ENCODE results near the gene FUT8.
"Not testable (repeated sequence)": the region's sequence is repeated elsewhere in the genome, so short reads cannot be mapped to it uniquely, and the experiment has no call there.

The FUT8 gene

DNA sequence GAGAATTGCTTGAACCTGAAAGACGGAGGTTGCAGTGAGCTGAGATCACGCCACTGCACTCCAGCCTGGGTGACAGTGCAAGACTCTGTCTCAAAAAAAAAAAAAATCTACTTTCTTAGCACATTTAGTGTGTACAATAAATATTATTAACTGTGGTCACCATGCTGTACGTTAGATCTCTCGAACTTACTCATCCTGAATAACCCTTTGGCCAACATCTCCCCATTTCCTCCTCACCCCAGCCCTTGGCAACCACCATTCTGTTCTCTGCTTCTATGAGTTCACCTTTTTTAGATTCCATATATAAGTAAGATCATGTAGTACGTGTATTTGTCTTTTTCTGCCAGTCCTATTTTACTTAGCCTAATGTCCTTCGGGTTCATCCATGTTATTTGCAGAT is 13.4 kb downstream of the FUT8 start:
- H3K9me3 Mint-ChIP-seq = no peaks in the 10 kb centered on the region
- H3K4me1 Mint-ChIP-seq (ENCODE audit: low read depth) = peaks cover 28% of the 10 kb centered on the region
- H3K36me3 Mint-ChIP-seq (ENCODE audit: low read depth) = peaks cover 44% of the 10 kb centered on the region
- no peak overlapping the region for H3K4me3 Mint-ChIP-seq
- H3K27me3 Mint-ChIP-seq (ENCODE audit: low read depth) = no peaks in the 10 kb centered on the region
- no peak for DNase-seq (ENCODE audit: low spot score)
- no peak overlapping the region for H3K27ac Mint-ChIP-seq

DNA sequence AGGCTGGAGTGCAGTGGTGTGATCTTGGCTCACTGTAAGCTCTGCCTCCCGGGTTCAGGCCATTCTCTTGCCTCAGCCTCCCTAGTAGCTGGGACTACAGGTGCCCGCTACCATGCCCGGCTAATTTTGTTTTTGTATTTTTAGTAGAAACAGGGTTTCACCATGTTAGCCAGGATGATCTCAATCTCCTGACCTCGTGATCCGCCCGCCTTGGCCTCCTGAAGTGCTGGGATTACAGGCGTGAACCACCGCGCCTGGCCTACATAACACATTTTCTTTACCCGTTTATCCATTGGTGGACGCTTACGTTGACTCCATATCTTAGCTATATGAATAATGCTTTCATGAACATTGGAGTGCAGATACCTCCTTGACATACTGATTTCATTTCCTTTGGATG is 14.4 kb downstream of the FUT8 start:
- H3K4me3 Mint-ChIP-seq; H3K9me3 Mint-ChIP-seq; H3K27ac Mint-ChIP-seq; H3K27me3 Mint-ChIP-seq (ENCODE audit: low read depth); DNase-seq (ENCODE audit: low spot score): not testable (repeated sequence)
- H3K4me1 Mint-ChIP-seq (ENCODE audit: low read depth) = peaks cover 26% of the 10 kb centered on the region
- peaks cover 40% of the 10 kb centered on the region for H3K36me3 Mint-ChIP-seq (ENCODE audit: low read depth)

DNA sequence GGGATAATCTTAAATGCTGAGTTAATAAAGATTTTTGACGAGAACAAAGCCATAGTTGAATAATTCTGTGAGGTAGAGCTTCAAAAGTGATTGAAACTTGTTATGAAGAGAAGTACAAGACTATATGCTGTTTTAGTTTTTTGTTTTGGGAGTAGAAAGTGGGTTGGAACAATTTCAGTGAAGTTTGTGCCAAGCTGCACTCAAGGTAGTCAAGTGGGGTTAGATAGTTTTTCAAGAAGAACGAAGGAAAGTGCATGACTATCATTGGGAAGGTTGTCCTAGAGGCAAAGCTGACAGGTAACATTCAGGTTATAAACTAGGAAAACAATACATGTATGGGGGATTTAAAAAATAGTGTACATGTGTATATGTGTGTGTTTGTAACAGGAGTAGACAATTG is 16.2 kb downstream of the FUT8 start:
- Mint-ChIP-seq H3K4me1 (ENCODE audit: low read depth) (peaks cover 35% of the 10 kb centered on the region), H3K9me3 (no peaks in the 10 kb centered on the region), H3K27ac (no peak overlapping the region), H3K27me3 (ENCODE audit: low read depth) (no peaks in the 10 kb centered on the region), H3K36me3 (ENCODE audit: low read depth) (peaks cover 42% of the 10 kb centered on the region), H3K4me3 (no peak overlapping the region)
- no peak for DNase-seq (ENCODE audit: low spot score)

GRCh38 chr14:65429757-65430156 is 17.2 kb downstream of the FUT8 start:
- no peak for DNase-seq (ENCODE audit: low spot score)
- Mint-ChIP-seq H3K4me3 (no peak overlapping the region), H3K4me1 (ENCODE audit: low read depth) (peaks cover 39% of the 10 kb centered on the region), H3K27ac (no peak overlapping the region), H3K27me3 (ENCODE audit: low read depth) (no peaks in the 10 kb centered on the region), H3K36me3 (ENCODE audit: low read depth) (peaks cover 41% of the 10 kb centered on the region), H3K9me3 (peaks cover 3% of the 10 kb centered on the region)

DNA sequence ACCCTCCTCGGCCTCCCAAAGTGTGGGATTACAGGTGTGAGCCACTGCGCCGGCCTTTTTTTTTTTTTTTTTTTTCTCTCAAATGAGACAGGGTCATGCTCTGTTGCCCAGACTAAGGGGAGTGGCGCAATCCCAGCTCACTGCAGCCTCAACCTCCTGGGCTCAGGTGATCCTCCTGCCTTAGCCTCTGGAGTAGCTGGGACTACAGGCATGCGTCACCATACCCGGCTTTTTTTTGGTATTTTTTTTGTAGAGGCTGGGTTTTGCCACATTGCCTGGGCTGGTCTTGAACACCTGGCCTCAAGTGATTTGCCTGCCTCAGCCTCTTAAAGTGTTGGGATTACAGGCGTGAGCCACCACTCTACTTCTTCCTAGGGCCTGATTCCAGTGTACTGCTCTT is 18.7 kb downstream of the FUT8 start:
- H3K36me3 Mint-ChIP-seq (ENCODE audit: low read depth) = peaks cover 50% of the 10 kb centered on the region
- DNase-seq (ENCODE audit: low spot score) = no peak
- peak overlapping the region; percentile 39 for H3K27ac Mint-ChIP-seq
- no peak overlapping the region for H3K4me3 Mint-ChIP-seq
- no peaks in the 10 kb centered on the region for H3K27me3 Mint-ChIP-seq (ENCODE audit: low read depth)
- peaks cover 36% of the 10 kb centered on the region for H3K4me1 Mint-ChIP-seq (ENCODE audit: low read depth)
- peaks cover 11% of the 10 kb centered on the region for H3K9me3 Mint-ChIP-seq

- H3K27me3 Mint-ChIP-seq (ENCODE audit: low read depth) = no peaks in the 10 kb centered on the region
- peaks cover 33% of the 10 kb centered on the region for H3K4me1 Mint-ChIP-seq (ENCODE audit: low read depth)
- H3K36me3 Mint-ChIP-seq (ENCODE audit: low read depth) = peaks cover 47% of the 10 kb centered on the region
- peaks cover 11% of the 10 kb centered on the region for H3K9me3 Mint-ChIP-seq
- H3K27ac Mint-ChIP-seq = no peak overlapping the region
- DNase-seq (ENCODE audit: low spot score) = no peak
- H3K4me3 Mint-ChIP-seq = no peak overlapping the region
These were observed 19.4 kb downstream of the FUT8 start for GRCh38 chr14:65431951-65432350.

DNA sequence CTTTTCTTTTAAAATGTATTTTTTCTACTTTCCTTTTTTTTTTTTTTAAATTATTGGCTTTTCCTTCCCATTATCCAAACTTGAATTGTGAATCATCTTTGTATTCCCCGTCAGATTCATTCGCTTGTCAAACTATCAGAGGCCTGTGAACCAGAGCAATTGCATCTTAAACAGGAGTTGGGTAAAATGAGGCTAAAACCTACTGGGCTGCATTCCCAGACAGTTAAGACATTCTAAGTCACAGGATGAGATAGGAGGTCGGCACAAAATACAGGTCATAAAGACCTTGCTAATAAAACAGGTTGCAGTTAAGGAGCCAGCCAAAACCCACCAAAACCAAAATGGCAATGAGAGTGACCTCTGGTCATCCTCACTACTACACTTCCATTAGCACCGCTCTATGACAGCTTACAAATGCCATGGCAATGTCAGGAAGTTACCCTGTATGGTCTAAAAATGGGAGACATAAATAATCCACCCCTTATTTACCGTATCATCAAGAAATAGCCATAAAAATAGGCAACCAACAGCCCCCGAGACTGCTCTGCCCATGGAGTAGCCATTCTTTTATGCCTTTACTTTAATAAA is 19.9 kb downstream of the FUT8 start:
- H3K4me1 Mint-ChIP-seq (ENCODE audit: low read depth) = peaks cover 36% of the 10 kb centered on the region
- H3K27me3 Mint-ChIP-seq (ENCODE audit: low read depth) = no peaks in the 10 kb centered on the region
- peaks cover 11% of the 10 kb centered on the region for H3K9me3 Mint-ChIP-seq
- peak overlapping the region; percentile 70 for H3K27ac Mint-ChIP-seq
- H3K36me3 Mint-ChIP-seq (ENCODE audit: low read depth) = peaks cover 44% of the 10 kb centered on the region
- DNase-seq (ENCODE audit: low spot score) = no peak
- H3K4me3 Mint-ChIP-seq = no peak overlapping the region

- Mint-ChIP-seq H3K4me1 (ENCODE audit: low read depth) (peaks cover 43% of the 10 kb centered on the region), H3K27ac (peak overlapping the region; percentile 70), H3K36me3 (ENCODE audit: low read depth) (peaks cover 46% of the 10 kb centered on the region), H3K4me3 (peak overlapping the region; percentile 49), H3K27me3 (ENCODE audit: low read depth) (no peaks in the 10 kb centered on the region), H3K9me3 (peaks cover 11% of the 10 kb centered on the region)
- no peak for DNase-seq (ENCODE audit: low spot score)
These were observed 20.6 kb downstream of the FUT8 start for GRCh38 chr14:65433157-65433556.

- peaks cover 11% of the 10 kb centered on the region for H3K9me3 Mint-ChIP-seq
- no peak for DNase-seq (ENCODE audit: low spot score)
- H3K27ac Mint-ChIP-seq = peak overlapping the region; percentile 58
- H3K27me3 Mint-ChIP-seq (ENCODE audit: low read depth) = no peaks in the 10 kb centered on the region
- H3K36me3 Mint-ChIP-seq (ENCODE audit: low read depth) = peaks cover 47% of the 10 kb centered on the region
- H3K4me3 Mint-ChIP-seq = peak overlapping the region; percentile 31
- H3K4me1 Mint-ChIP-seq (ENCODE audit: low read depth) = peaks cover 45% of the 10 kb centered on the region
These were observed 21.1 kb downstream of the FUT8 start for GRCh38 chr14:65433646-65434045.

- Mint-ChIP-seq H3K9me3 (peaks cover 11% of the 10 kb centered on the region), H3K4me1 (ENCODE audit: low read depth) (peaks cover 47% of the 10 kb centered on the region), H3K4me3 (no peak overlapping the region), H3K27me3 (ENCODE audit: low read depth) (no peaks in the 10 kb centered on the region), H3K36me3 (ENCODE audit: low read depth) (peaks cover 45% of the 10 kb centered on the region), H3K27ac (no peak overlapping the region)
- no peak for DNase-seq (ENCODE audit: low spot score)
These were observed 21.8 kb downstream of the FUT8 start for GRCh38 chr14:65434216-65434850.

DNA sequence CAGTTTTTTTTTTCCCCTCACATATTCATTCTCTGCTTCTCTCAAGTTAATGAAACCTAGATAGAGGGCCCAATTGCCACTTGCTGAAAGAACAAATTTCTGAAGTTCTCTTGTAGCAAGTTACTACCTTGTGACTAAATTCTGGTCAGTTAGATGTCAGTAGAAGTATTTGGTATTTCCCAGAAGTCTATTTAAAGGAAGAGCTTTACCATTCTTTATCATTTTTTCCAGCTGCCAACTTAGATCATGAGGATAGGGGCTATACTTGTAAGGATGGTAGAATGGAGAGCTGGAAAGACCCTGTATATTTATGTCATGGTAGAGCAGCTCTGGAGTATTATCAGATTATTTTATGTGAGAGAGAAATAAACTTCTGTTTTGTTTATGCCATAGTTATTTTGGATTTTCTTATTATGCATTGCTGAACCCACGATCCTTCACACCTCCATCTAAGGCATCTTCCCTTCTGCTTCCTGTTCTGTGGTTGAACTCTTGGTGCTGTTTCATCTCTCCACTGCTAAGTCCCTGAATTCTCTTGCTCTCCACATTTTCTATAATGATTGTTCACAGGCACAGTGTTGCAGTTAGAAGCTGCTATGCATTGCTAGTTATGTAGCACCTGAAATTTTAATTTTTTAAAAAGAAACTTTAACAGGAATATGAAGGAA is 25.9 kb downstream of the FUT8 start:
- Mint-ChIP-seq H3K4me3 (peak overlapping the region; percentile 57), H3K36me3 (ENCODE audit: low read depth) (peaks cover 51% of the 10 kb centered on the region), H3K27ac (peak overlapping the region; percentile 55), H3K4me1 (ENCODE audit: low read depth) (peaks cover 37% of the 10 kb centered on the region), H3K27me3 (ENCODE audit: low read depth) (no peaks in the 10 kb centered on the region), H3K9me3 (peaks cover 11% of the 10 kb centered on the region)
- DNase-seq (ENCODE audit: low spot score) = no peak

DNA sequence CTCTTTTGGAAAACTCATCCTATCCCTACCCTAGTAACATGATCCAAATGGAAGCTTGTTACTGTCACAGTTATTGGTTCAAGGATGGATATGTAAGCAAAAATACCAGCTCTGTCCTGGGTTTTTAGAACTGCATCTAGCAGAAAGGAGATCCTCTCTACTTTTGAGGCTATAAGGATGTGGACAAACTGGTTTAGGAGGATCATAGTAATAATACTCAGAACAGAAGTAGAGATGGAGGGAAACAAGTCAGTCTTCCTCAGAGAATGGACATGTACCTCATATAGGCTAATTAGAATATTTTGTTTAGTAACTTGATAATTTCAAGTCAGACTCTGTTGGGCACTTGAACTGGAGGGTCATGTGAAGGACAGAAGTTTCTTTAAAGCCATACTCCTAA is 26.6 kb downstream of the FUT8 start:
- Mint-ChIP-seq H3K4me3 (peak overlapping the region; percentile 16), H3K4me1 (ENCODE audit: low read depth) (peaks cover 32% of the 10 kb centered on the region), H3K9me3 (peaks cover 13% of the 10 kb centered on the region), H3K27ac (no peak overlapping the region), H3K27me3 (ENCODE audit: low read depth) (no peaks in the 10 kb centered on the region), H3K36me3 (ENCODE audit: low read depth) (peaks cover 55% of the 10 kb centered on the region)
- no peak for DNase-seq (ENCODE audit: low spot score)

DNA sequence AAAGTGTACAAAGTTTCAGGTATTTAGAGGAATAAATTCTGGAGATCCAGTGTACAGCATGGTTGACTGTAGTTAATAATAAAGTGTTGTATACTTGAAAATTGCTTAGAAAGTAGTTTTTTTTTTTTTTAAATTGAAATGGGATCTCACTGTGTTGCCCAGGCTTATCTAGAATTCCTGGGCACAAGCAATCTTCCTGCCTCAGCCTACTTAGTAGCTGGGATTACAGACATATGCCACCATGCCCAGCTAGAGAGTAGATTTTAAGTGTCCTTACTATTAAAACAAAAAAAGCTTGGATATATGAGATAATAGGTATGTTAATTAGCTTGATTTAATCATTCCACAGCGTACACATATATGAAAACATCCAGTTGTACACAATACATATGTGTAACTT is 27.7 kb downstream of the FUT8 start:
- peaks cover 59% of the 10 kb centered on the region for H3K36me3 Mint-ChIP-seq (ENCODE audit: low read depth)
- H3K9me3 Mint-ChIP-seq = peaks cover 18% of the 10 kb centered on the region
- DNase-seq (ENCODE audit: low spot score) = no peak
- H3K27me3 Mint-ChIP-seq (ENCODE audit: low read depth) = no peaks in the 10 kb centered on the region
- H3K27ac Mint-ChIP-seq = no peak overlapping the region
- no peak overlapping the region for H3K4me3 Mint-ChIP-seq
- H3K4me1 Mint-ChIP-seq (ENCODE audit: low read depth) = peaks cover 33% of the 10 kb centered on the region

DNA sequence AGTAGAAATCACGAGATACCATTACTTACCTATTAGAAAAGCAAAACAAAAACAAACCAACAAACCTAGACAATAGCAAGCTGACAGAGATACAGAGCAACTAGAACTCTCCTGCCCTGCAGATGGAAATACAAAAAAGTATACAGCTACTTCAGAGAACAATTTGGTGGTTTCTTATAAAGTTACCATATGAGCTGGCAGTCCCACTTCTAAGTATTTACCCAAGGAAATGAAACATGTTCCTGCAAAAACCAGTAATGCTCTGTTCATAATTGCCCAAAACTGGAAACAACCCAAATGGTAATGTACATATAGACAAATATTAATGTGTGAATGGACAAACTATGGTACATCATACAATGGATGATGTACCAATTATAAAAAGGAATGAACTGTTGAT is 31.7 kb downstream of the FUT8 start:
- peaks cover 63% of the 10 kb centered on the region for H3K36me3 Mint-ChIP-seq (ENCODE audit: low read depth)
- peak overlapping the region; percentile 41 for H3K27ac Mint-ChIP-seq
- peaks cover 16% of the 10 kb centered on the region for H3K9me3 Mint-ChIP-seq
- peak overlapping the region; percentile 34 for H3K4me3 Mint-ChIP-seq
- DNase-seq (ENCODE audit: low spot score) = no peak
- peaks cover 21% of the 10 kb centered on the region for H3K4me1 Mint-ChIP-seq (ENCODE audit: low read depth)
- no peaks in the 10 kb centered on the region for H3K27me3 Mint-ChIP-seq (ENCODE audit: low read depth)

Data from T-helper 2 cell treated with Interferon-gamma antibody and Interleukin-4, amounts not matched to agents 5 μg/mL and 100 μg/mL, for 36 hours (primary cell).